BLaER1 (cell line): ENCODE results near the gene MLLT3.

Experiments used
- H3K27ac ChIP-seq: shearing (Covaris generic); formaldehyde crosslinking; 2 replicates; pipeline ENCODE4 v1.8.1; 2022
- H3K27me3 ChIP-seq: shearing (Covaris generic); formaldehyde crosslinking; 2 replicates; pipeline ENCODE4 v1.8.1; 2022
- H3K36me3 ChIP-seq: shearing (Covaris generic); formaldehyde crosslinking; 2 replicates; pipeline ENCODE4 v1.8.1; 2022
- H3K4me1 ChIP-seq: shearing (Covaris generic); formaldehyde crosslinking; 2 replicates; pipeline ENCODE4 v1.8.1; 2022
- H3K4me2 ChIP-seq: shearing (Covaris generic); formaldehyde crosslinking; 2 replicates; pipeline ENCODE4 v1.8.1; 2022
- H3K4me3 ChIP-seq: shearing (Covaris generic); formaldehyde crosslinking; 2 replicates; pipeline ENCODE4 v1.8.1; 2022
- H3K9ac ChIP-seq: shearing (Covaris generic); formaldehyde crosslinking; 2 replicates; pipeline ENCODE4 v1.8.1; 2022
- H3K9me3 ChIP-seq: shearing (Covaris generic); formaldehyde crosslinking; 2 replicates; pipeline ENCODE4 v1.8.1; 2022
- H4K20me1 ChIP-seq: shearing (Covaris generic); formaldehyde crosslinking; 2 replicates; pipeline ENCODE4 v1.8.1; 2022
- Cebpa-rat ChIP-seq: shearing (Covaris generic); IDR thresholded peaks from 2 replicates; pipeline ENCODE4 v1.8.1; 2022

Gene MLLT3

DNA sequence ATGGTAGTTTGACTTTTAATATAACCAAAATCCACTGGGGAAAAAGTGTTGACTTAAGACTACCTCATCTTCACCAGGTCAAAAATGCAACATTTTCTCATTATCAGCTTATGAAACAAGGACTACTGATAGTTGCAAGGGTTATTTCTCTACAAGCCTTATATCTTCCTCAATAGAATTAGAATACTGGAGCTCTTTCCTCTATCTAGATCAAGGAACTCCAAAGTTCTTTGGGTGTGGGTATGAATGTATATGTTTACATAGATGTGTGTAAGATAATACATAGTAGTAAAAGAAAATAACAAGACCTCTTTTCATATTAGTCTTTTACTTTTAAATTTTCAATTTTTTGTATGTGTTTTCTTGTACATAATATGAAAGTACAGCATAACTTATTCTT is 244.5 kb downstream of the MLLT3 start:
- no peaks in the 10 kb centered on the region for H3K9me3 ChIP-seq
- no peak for TF ChIP-seq Cebpa-rat
- no peak overlapping the region for H3K4me2 ChIP-seq
- no peaks in the 10 kb centered on the region for H3K36me3 ChIP-seq
- H3K9ac ChIP-seq = no peak overlapping the region
- H4K20me1 ChIP-seq = no peaks in the 10 kb centered on the region
- H3K27ac ChIP-seq = no peak overlapping the region
- no peaks in the 10 kb centered on the region for H3K27me3 ChIP-seq
- no peak overlapping the region for H3K4me3 ChIP-seq
- no peaks in the 10 kb centered on the region for H3K4me1 ChIP-seq

DNA sequence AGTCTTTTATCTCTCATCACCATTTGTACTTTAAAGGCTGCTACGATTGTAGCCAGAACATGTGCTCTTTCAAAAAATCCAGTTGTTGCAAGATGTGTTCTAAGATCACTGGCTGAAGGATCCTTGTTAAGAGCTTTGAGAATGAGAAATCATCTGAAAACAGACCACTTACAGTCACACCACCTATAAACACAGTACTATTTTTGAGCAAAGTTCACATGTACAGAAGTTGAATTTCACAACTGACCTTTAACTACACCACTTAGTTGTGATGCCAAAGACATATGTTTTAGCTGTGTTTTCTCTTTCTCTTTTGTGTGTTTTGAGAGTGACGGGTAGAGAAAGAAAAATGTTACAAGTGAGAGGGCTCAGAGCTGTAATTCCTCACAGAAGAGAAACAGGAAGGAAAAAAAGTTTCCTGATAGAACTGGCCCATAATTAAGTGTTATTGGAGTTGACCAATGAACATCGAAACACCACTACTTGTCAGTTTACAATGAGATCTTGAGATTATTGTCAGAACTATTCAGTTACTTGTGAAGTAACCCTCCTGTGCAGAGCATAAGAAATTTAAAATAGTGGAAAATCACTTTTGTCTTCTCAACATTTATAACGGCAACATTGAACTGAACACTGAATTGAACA is 245.4 kb downstream of the MLLT3 start:
- no peaks in the 10 kb centered on the region for H3K27me3 ChIP-seq
- no peak overlapping the region for H3K4me3 ChIP-seq
- H3K36me3 ChIP-seq = no peaks in the 10 kb centered on the region
- H3K9me3 ChIP-seq = no peaks in the 10 kb centered on the region
- H3K27ac ChIP-seq = no peak overlapping the region
- TF ChIP-seq Cebpa-rat = no peak
- no peaks in the 10 kb centered on the region for H3K4me1 ChIP-seq
- H3K9ac ChIP-seq = no peak overlapping the region
- H4K20me1 ChIP-seq = no peaks in the 10 kb centered on the region
- no peak overlapping the region for H3K4me2 ChIP-seq

DNA sequence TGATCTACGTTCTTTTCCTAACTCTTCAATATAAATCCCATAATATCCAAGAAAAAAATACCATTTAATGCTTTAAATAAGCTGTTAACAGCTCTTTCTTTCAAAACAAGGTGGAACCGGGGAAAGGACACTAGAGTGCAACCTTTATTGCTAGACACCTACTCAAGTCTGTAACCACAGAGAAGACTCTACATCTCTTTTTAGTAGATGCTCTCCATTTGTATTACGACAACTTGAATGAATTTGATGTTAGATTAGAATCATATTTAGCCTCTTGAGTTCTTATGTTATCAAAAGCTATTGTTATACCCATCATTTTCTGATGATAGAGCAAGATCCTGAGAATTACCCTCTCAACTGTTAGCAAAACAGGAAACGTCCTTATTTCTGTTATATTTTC is 246.3 kb downstream of the MLLT3 start:
- Histone ChIP-seq H3K36me3 (no peaks in the 10 kb centered on the region), H3K9me3 (no peaks in the 10 kb centered on the region), H3K9ac (no peak overlapping the region), H3K27me3 (no peaks in the 10 kb centered on the region), H3K4me1 (no peaks in the 10 kb centered on the region), H4K20me1 (no peaks in the 10 kb centered on the region), H3K27ac (no peak overlapping the region), H3K4me3 (no peak overlapping the region), H3K4me2 (no peak overlapping the region)
- TF ChIP-seq Cebpa-rat = no peak

DNA sequence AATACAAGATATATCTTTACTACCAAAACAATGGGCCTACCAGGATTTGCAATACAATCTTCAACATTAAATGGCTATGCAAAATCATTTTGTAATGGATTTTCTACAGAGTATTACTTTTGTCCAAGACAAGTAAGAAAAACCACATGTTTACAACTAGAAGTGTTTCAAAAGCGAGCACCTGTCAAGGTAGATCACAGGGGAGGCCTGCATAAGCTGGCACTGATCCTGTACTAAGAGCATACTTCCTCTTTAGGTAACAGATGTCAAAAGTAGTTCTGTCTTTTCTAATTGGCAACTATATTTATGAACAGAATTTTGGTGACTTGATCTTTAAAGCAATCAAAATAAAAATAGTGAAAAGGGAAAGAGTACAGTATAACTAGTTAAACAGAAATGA is 249.0 kb downstream of the MLLT3 start:
- H4K20me1 ChIP-seq = no peaks in the 10 kb centered on the region
- H3K4me2 ChIP-seq = no peak overlapping the region
- H3K9me3 ChIP-seq = no peaks in the 10 kb centered on the region
- no peaks in the 10 kb centered on the region for H3K27me3 ChIP-seq
- TF ChIP-seq Cebpa-rat = no peak
- no peaks in the 10 kb centered on the region for H3K4me1 ChIP-seq
- H3K9ac ChIP-seq = no peak overlapping the region
- H3K36me3 ChIP-seq = no peaks in the 10 kb centered on the region
- no peak overlapping the region for H3K27ac ChIP-seq
- H3K4me3 ChIP-seq = no peak overlapping the region

DNA sequence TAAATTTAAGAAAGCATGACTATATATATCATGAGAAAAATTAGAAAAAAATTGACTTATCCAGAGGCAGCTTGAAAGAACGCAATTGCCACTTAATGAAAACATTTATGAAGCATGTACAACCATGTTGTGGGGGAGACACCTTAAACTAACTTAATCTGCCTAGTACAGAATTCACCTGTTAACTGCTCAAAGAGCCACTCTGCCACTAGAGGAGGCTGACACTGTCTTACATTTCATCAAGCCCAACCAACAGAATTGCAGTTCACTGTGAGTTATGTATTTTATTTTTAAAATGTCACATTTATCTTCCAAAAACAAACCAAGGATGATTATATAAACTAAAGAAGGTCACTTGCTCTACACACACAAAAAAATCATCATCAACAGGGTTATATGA is 252.9 kb downstream of the MLLT3 start:
- H3K4me1 ChIP-seq = no peaks in the 10 kb centered on the region
- H4K20me1 ChIP-seq = no peaks in the 10 kb centered on the region
- no peak overlapping the region for H3K4me3 ChIP-seq
- no peak overlapping the region for H3K9ac ChIP-seq
- no peak overlapping the region for H3K27ac ChIP-seq
- H3K4me2 ChIP-seq = no peak overlapping the region
- no peaks in the 10 kb centered on the region for H3K36me3 ChIP-seq
- no peaks in the 10 kb centered on the region for H3K27me3 ChIP-seq
- no peaks in the 10 kb centered on the region for H3K9me3 ChIP-seq
- TF ChIP-seq Cebpa-rat = no peak

DNA sequence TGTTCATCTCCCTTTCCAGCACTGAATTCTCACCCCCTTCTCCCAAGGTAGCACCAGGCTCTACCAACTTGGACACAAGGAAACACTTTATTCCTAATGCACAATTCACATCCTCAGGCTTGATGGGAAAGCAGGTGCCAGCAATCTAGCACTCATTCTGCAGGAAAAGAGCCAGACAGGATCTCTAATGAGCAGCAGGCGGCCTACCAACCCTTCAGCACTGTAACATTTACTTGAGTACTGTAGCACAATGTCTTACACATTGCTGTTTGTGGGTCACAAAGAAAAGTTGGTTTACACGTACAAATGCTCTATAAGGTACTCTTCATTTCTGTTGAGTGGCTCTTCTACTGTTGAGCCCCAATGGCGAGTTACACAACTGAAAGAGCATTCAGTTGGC is 254.4 kb downstream of the MLLT3 start:
- no peaks in the 10 kb centered on the region for H3K27me3 ChIP-seq
- no peak overlapping the region for H3K9ac ChIP-seq
- no peaks in the 10 kb centered on the region for H3K4me1 ChIP-seq
- TF ChIP-seq Cebpa-rat = no peak
- H3K9me3 ChIP-seq = no peaks in the 10 kb centered on the region
- H3K36me3 ChIP-seq = no peaks in the 10 kb centered on the region
- H4K20me1 ChIP-seq = no peaks in the 10 kb centered on the region
- H3K27ac ChIP-seq = no peak overlapping the region
- no peak overlapping the region for H3K4me2 ChIP-seq
- no peak overlapping the region for H3K4me3 ChIP-seq

DNA sequence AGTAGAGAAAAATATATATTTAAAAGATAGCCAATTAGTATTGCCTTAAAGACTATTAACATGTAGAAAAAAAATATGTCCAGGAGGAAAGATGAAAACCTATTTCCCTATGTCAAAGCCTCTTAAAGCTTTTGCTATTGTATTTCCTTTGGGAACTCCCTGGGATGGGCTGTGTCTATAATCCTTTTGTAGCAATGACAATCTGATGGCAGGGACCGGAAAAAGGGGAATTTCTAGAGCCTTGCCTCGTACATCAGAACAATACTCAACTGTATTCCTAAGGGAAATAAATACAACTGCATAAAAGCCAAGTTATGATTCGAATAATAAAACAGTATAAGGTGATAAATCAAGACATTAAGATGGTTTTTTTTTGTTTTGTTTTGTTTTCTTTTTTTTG is 257.3 kb downstream of the MLLT3 start:
- no peak overlapping the region for H3K4me2 ChIP-seq
- H3K36me3 ChIP-seq = no peaks in the 10 kb centered on the region
- no peak for TF ChIP-seq Cebpa-rat
- H3K27me3 ChIP-seq = no peaks in the 10 kb centered on the region
- H3K4me3 ChIP-seq = no peak overlapping the region
- H3K27ac ChIP-seq = no peak overlapping the region
- H3K4me1 ChIP-seq = no peaks in the 10 kb centered on the region
- H3K9me3 ChIP-seq = no peaks in the 10 kb centered on the region
- H4K20me1 ChIP-seq = no peaks in the 10 kb centered on the region
- no peak overlapping the region for H3K9ac ChIP-seq

DNA sequence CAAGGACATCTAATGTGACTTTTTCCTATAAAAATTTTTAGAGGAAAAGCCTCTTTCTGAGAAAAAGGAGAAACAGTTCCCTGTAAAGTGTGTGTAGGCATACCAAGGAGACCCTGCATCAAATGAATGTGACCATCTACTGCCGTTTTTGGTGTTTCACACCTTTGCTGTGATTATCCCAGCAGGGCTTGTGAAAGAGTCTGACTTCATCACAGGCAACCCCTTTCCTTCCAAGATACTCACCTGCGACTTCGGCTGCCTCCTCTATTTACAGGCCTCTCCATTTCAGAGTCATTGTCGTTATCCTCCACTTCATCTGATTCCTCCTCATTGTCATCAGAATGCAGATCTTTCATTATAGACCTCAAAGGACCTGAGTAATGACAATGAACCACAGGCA is 259.1 kb downstream of the MLLT3 start:
- Histone ChIP-seq H3K9ac (no peak overlapping the region), H3K4me3 (no peak overlapping the region), H3K27me3 (no peaks in the 10 kb centered on the region), H3K4me2 (no peak overlapping the region), H3K4me1 (no peaks in the 10 kb centered on the region), H3K36me3 (no peaks in the 10 kb centered on the region), H4K20me1 (no peaks in the 10 kb centered on the region), H3K9me3 (no peaks in the 10 kb centered on the region), H3K27ac (no peak overlapping the region)
- TF ChIP-seq Cebpa-rat = no peak

DNA sequence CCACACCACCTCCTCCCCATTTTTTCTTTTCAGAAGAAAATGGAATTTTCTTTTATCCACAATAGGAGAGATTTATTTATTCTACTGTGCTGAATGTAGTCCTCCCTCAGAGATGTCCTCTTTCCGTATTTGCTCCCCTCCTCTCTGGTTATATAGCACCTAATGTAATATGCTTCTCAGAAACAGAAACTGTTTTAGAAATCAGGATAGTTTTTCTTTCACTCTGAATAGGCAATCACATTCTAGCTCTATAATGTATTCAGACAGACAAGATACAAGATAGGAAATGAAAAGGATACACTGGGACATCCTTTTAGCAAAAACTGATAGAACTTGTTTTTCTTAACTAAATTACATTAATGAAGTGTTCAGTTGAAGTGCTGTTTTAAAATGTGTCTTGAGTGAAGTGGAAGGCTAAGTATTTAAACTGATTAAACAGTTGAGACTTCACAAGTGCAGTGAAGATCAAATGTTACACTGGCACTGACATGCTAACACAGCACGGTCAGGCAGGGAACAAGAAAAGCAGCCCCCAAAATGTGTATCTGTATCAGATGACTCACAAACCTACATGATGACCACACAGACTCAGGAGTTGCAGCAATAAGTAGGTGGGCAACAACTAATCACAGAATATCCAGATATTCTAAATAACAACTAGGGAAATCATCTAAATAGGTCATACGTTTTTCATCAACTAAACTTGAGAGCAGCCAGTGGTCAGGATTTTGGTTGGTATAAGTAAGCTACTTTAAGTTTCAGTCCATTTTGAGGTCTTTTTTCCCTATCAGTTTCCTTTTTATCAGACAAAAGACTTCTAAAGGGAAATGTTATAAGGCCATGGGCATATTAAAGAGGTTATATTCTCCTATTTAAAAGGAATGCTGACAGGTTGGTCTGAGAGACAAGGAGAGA is 260.4 kb downstream of the MLLT3 start:
- Histone ChIP-seq H3K4me2 (no peak overlapping the region), H3K9ac (no peak overlapping the region), H3K9me3 (no peaks in the 10 kb centered on the region), H4K20me1 (no peaks in the 10 kb centered on the region), H3K27ac (no peak overlapping the region), H3K27me3 (no peaks in the 10 kb centered on the region), H3K36me3 (no peaks in the 10 kb centered on the region), H3K4me3 (no peak overlapping the region), H3K4me1 (no peaks in the 10 kb centered on the region)
- TF ChIP-seq Cebpa-rat = no peak

DNA sequence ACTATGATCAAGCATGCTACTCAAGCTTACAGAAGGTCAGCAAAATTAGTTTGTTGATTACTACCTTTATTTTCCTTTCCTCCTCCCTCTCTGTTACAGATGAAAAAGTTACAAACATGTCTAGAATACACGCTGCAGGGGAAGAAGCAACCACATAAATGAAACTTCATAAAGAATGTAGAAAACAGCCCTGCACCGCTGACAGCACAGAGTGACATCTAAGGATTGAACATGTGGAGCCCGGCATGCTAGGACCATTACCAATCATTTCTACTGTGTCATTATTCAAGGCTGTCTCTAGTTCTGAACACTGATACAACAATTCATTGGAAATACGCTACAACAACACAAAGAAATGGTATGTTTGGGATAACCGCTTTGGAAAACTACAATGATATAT is 261.1 kb downstream of the MLLT3 start:
- H3K4me2 ChIP-seq = no peak overlapping the region
- no peaks in the 10 kb centered on the region for H4K20me1 ChIP-seq
- no peaks in the 10 kb centered on the region for H3K27me3 ChIP-seq
- no peaks in the 10 kb centered on the region for H3K4me1 ChIP-seq
- TF ChIP-seq Cebpa-rat = no peak
- no peak overlapping the region for H3K9ac ChIP-seq
- no peak overlapping the region for H3K4me3 ChIP-seq
- H3K9me3 ChIP-seq = no peaks in the 10 kb centered on the region
- H3K36me3 ChIP-seq = no peaks in the 10 kb centered on the region
- H3K27ac ChIP-seq = no peak overlapping the region
